ENCODE data around the gene JAM3. TPM values are rescaled to one million over a fixed set of nuclear protein-coding genes. Genes with fewer than 3 reads are reported as not detected.

Gene JAM3
- polyA plus RNA-seq, 1 donor from 2014 or later = 17.6 TPM

DNA sequence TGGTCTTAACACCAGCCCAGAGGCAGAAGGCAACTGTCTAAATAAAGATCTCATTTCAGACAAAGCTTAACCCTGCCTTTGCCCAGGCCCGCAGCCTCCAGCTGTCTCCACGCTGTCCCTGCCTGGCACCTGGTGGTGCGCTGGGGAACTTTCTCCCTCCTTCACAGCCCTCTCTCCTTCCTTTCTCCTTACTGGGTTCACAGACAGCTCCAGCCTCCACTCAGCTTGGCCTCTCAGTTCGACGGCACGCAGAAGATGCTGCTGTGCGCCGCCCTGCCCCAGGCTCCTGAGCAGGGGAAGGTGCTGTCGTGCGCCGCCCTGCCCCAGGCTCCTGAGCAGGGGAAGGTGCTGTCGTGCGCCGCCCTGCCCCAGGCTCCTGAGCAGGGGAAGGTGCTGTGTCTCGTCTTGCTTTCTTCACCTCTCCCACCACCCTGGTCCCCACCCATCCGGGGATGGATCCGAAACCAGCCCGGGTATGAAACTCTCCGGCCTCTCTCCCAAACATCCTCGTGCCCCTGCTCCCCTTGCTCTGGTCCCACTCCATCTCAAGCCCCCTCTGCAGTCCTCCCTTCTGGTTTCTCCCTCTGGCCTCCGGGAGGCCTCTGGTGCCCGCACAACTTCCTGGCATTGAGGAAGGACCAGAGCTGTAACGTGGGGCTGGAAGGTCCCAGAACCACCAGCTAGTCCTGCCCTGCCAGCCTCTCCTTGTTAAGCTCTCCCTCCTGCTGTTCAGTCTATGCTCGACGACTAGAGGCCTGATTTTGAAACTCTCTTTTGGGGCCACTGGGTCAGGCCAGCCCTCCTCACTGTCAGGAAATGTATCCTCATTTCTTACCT lies 22.9 kb upstream of the JAM3 start:
- H3K27me3 Mint-ChIP-seq = peaks cover 12% of the 10 kb centered on the region
- H3K27ac Mint-ChIP-seq = no peak overlapping the region
- peaks cover 1% of the 10 kb centered on the region for H3K36me3 Mint-ChIP-seq
- peaks cover 0 to 1% (median 0%) of the 10 kb centered on the region in 3 donors for H3K9me3 Mint-ChIP-seq
- H3K4me1 Mint-ChIP-seq = no peaks in the 10 kb centered on the region
- no peak overlapping the region for H3K4me3 Mint-ChIP-seq

DNA sequence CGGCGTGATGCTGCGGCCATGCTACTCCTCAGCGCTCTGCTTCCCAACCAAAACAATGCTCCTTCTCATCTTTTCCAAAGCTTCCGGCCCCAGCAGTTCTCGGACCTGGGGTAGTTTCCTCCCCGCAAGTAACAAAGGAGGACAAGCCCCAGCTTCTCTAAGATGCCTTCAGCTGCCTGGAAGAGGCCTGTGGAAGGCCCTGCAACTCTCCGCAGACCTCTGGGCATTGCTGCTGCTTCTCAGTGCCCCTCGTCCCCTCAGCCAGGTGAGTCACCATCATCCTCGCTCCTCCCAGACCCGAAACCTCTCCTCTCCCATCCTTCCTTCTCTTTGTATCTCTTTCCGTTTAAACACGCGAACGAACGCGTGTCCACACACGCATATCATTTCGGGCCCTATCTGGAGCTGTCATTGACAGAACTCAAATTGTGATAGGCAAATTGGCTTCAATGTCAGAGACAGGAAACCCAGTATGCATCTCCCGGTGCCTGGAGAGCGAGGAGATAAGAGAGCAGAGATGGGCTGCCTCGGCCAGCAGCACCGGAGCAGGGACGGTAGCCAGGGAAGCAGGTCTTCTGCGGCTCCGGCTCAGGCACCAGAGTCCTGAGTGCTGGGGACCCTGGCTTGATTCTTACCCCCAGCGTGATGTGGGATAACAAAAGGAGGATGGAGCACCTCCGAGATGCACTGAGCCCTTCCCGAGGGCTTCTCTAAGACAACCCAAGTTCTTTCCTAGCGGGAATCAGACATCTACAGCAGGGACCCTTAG lies 22.0 kb upstream of the JAM3 start:
- Mint-ChIP-seq H3K9me3 (peaks cover 0 to 1% (median 0%) of the 10 kb centered on the region in 3 donors), H3K4me1 (no peaks in the 10 kb centered on the region), H3K27ac (no peak overlapping the region), H3K36me3 (peaks cover 1% of the 10 kb centered on the region), H3K4me3 (peak overlapping the region in 1 of 4 donors; percentile 5), H3K27me3 (peaks cover 12% of the 10 kb centered on the region)

DNA sequence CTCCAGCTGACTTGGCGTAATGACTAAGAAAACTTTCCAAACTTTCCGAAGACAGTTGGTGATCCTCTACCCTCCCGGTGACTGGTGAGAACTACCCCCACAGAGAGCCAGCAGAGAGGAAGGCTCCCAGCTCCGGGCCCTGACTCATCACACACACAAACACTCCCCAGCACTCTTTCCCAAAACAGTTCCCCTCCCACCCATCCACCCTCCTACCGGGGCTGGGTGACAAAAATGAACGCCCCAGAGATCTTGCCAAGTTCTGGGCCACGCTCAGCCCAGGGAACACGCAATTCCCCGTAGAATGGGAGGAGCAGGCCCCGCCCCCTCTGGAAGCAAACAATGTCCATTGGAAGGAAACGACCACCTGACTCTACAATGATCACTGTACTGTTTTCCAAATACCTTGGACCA lies 21.3 kb upstream of the JAM3 start:
- H3K9me3 Mint-ChIP-seq = peaks cover 0 to 1% (median 0%) of the 10 kb centered on the region in 3 donors
- H3K27ac Mint-ChIP-seq = no peak overlapping the region
- no peaks in the 10 kb centered on the region for H3K4me1 Mint-ChIP-seq
- H3K27me3 Mint-ChIP-seq = peaks cover 12% of the 10 kb centered on the region
- H3K36me3 Mint-ChIP-seq = peaks cover 1% of the 10 kb centered on the region
- peak overlapping the region in 1 of 4 donors; percentile 5 for H3K4me3 Mint-ChIP-seq

GRCh38 chr11:134048028-134048427 lies 20.8 kb upstream of the JAM3 start:
- Mint-ChIP-seq H3K27me3 (peaks cover 12% of the 10 kb centered on the region), H3K4me3 (no peak overlapping the region), H3K27ac (no peak overlapping the region), H3K9me3 (peaks cover 0 to 1% (median 0%) of the 10 kb centered on the region in 3 donors), H3K4me1 (no peaks in the 10 kb centered on the region), H3K36me3 (peaks cover 1% of the 10 kb centered on the region)

- Mint-ChIP-seq H3K4me1 (no peaks in the 10 kb centered on the region), H3K27ac (no peak overlapping the region), H3K9me3 (peaks cover 0 to 1% (median 0%) of the 10 kb centered on the region in 3 donors), H3K36me3 (peaks cover 1% of the 10 kb centered on the region), H3K4me3 (peak overlapping the region in 1 of 4 donors; percentile 33), H3K27me3 (peaks cover 14% of the 10 kb centered on the region)
Observed at GRCh38 chr11:134049303-134049702, 19.6 kb upstream of the JAM3 start.

DNA sequence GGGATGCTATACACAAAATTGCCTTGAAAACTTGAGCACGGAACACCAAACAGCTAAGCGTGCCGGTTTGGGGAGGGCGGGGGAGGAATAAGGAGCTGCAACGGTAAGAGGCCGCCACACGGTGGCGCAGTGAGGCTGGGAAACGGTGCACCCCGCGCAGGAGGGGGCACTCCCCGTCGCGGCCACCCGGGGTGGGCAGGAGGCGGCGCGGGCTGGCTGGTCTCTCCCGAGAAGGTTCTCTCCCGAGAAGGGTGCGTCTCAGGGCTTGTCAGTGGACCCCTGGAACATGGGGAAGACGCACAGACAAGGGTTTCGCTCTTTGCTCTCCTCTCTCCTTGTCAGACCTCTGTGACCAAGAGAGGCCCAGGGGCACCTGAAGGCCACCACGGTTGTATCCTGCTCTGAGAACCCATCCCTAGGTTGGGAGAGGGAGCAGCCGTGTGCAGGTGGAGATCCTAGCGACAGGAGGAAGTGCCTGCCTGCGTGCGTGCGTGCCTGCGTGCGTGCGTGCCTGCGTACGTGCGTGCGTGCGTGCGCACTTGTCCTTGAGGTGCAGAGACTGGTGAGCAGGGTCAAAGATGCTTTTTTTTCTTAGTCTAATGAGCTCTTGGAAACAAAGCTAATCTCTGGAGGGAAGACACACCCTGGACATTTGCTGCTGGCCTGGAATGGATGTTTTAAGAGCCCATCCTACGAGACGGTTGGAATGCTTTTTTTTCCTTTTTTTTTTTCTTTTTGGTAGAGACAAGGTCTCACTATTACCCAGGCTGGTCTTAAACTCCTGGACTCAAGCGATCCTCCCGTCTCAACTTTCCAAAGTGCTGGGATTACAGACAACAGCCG lies 18.1 kb upstream of the JAM3 start:
- Mint-ChIP-seq H3K36me3 (peaks cover 1% of the 10 kb centered on the region), H3K27ac (no peak overlapping the region), H3K9me3 (peaks cover 0 to 1% (median 0%) of the 10 kb centered on the region in 3 donors), H3K4me1 (no peaks in the 10 kb centered on the region), H3K4me3 (peak overlapping the region in 2 of 4 donors; percentile 43 to 46), H3K27me3 (peaks cover 14% of the 10 kb centered on the region)

DNA sequence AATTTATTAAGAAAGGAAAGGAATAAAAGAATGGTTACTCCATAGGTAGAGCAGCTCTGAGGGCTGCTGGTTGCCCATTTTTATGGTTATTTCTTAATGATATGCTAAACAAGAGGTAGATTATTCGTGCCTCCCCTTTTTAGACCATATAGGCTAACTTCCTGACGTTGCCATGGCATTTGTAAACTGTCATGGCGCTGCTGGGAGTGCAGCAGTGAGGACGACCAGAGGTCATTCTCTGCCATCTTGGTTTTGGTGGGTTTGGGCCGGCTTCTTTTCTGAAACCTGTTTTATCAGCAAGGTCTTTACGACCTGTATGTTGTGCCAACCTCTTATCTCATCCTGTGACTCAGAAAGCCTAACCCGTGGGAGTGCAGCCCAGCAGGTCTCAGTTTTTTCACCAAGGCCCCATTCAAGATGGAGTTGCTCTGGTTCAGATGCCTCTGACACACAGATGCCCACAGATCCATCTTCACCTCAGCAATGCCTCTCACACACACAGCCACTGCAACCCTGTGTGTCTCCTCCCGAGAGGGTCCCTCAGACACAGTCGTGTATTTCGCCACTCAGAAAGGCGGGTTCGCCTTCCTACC lies 16.4 kb upstream of the JAM3 start:
- no peaks in the 10 kb centered on the region for H3K9me3 Mint-ChIP-seq
- H3K27ac Mint-ChIP-seq = no peak overlapping the region
- peaks cover 7% of the 10 kb centered on the region for H3K27me3 Mint-ChIP-seq
- no peak overlapping the region for H3K4me3 Mint-ChIP-seq
- H3K36me3 Mint-ChIP-seq = no peaks in the 10 kb centered on the region
- peaks cover 0 to 1% (median 0%) of the 10 kb centered on the region in 3 donors for H3K4me1 Mint-ChIP-seq

DNA sequence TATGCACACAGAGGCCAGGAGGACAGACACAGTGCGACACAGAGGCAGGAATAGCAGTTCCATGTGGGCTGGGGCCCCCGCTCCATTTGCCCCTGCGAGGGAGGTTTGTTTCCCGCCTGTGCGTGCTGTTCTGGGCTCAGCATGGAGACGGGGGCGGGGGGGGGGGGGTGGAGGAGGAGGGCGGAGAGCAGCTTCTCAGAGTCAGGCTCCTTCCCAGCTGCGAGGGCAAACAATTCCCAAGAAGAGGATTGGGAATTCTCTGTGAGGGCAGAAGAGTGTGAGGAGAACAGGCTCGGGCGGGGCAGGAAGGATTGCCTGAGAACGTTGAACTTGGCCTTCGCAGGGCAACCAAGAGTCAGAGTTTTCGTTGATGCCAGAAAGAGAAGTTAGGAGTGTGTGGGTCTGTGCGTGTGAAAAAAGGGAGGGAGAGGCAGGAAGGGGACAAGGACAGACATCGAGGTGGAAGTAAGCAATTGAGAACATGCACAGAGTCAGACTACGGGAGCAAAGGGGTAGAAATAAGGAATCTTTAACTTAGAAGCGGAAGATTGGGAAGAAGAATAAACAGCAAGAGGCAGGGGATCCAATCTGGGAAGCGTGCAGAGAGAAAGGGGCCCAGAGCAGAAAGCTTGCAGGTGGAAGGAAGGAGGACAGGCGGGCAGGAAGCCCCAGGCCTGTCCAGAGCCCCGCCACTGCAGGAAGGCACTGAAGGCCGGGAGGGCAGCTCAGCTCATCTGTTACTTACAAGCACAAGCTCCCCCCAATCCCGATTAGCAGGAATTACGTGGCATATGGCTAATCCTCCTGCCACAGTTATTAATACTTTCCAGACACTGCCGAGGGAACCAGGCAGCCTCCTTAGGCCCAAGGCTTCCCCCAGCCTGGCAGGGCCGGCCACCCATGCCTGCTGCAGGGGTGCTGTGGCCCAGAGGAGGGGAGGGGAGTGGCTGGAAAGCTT lies 15.6 kb upstream of the JAM3 start:
- Mint-ChIP-seq H3K27me3 (peaks cover 13% of the 10 kb centered on the region), H3K27ac (no peak overlapping the region), H3K9me3 (no peaks in the 10 kb centered on the region), H3K36me3 (no peaks in the 10 kb centered on the region), H3K4me1 (peaks cover 0 to 1% (median 0%) of the 10 kb centered on the region in 3 donors), H3K4me3 (no peak overlapping the region)

GRCh38 chr11:134055029-134055428 lies 13.8 kb upstream of the JAM3 start:
- Mint-ChIP-seq H3K4me3 (peak overlapping the region in 1 of 4 donors; percentile 17), H3K36me3 (no peaks in the 10 kb centered on the region), H3K27me3 (peaks cover 19% of the 10 kb centered on the region), H3K27ac (no peak overlapping the region), H3K9me3 (no peaks in the 10 kb centered on the region), H3K4me1 (peaks cover 0 to 1% (median 0%) of the 10 kb centered on the region in 3 donors)

- Mint-ChIP-seq H3K4me3 (no peak overlapping the region), H3K27ac (no peak overlapping the region)
Observed at GRCh38 chr11:134060316-134060715, 8.6 kb upstream of the JAM3 start.

GRCh38 chr11:134062265-134063123 lies 6.4 kb upstream of the JAM3 start:
- Mint-ChIP-seq H3K27me3 (peaks cover 30% of the 10 kb centered on the region), H3K27ac (peak overlapping the region in 1 of 3 donors; percentile 42), H3K36me3 (no peaks in the 10 kb centered on the region), H3K9me3 (no peaks in the 10 kb centered on the region), H3K4me1 (no peaks in the 10 kb centered on the region), H3K4me3 (no peak overlapping the region)

More at GRCh38 chr11:134060316-134060715, 8.6 kb upstream of the JAM3 start:
- Mint-ChIP-seq H3K36me3 (no peaks in the 10 kb centered on the region), H3K4me1 (peaks cover 0 to 1% (median 0%) of the 10 kb centered on the region in 3 donors), H3K9me3 (no peaks in the 10 kb centered on the region), H3K27me3 (peaks cover 30% of the 10 kb centered on the region)

DNA sequence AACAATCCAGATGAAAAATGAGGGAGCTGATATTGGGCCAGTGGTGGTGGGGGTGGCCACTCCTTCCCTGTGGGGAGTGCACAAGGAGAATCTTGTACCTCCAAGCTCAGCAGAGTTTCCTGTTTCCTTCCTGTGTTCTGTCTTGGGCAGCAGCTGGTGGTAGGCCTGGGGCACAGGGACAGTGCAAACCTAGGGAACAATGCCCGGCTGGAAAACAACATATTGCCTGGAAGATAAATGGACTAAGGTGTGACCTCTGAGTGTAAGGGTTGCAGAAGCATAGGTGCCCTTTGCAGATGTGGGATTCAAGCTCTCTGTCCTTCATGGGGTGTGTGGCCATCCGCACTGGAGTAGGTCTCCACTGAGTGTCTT lies 5.8 kb upstream of the JAM3 start:
- no peak overlapping the region for H3K4me3 Mint-ChIP-seq
- peak overlapping the region in 1 of 3 donors; percentile 42 for H3K27ac Mint-ChIP-seq
- no peaks in the 10 kb centered on the region for H3K4me1 Mint-ChIP-seq
- H3K27me3 Mint-ChIP-seq = peaks cover 25% of the 10 kb centered on the region
- no peaks in the 10 kb centered on the region for H3K36me3 Mint-ChIP-seq
- H3K9me3 Mint-ChIP-seq = no peaks in the 10 kb centered on the region

Measured in IgD-negative memory B cell (primary cell).